ENCODE data around the gene TDRD1. TPM values are rescaled to one million over a fixed set of nuclear protein-coding genes. Genes with fewer than 3 reads are reported as not detected.
A peak's percentile ranks its signal among the peaks of the same experiment; 100 is the strongest.

The TDRD1 gene
- total and polyA plus RNA-seq, 8 donors = 0.05 to 7.6 (median 0.49) TPM; not detected in 4

DNA sequence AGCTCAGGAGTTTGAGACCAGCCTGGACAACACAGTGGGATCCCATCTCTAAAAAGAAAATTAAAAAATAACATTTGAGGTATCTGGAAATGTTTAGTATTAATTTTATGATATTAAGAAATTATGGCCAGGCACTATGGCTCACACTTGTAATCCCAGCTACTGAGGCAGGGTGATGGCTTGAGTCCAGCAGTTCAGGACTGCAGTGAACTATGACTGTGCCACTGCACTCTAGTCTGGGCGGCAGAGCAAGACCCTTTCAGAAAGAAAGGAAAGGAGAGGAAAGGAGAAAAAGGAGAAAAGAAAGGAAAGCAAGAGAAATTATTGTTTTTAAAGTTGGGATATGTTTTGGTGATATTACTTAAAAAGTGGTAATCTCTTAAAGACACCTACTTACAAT lies 2.6 kb upstream of the TDRD1 start:
- TF ChIP-seq POLR2AphosphoS5 (IDR thresholded peaks at IDR 0.05) (no peak), EP300 (IDR thresholded peaks at IDR 0.05) (no peak), POLR2A (IDR thresholded peaks at IDR 0.05) (no peak)
- TF ChIP-seq, protein P1, sequence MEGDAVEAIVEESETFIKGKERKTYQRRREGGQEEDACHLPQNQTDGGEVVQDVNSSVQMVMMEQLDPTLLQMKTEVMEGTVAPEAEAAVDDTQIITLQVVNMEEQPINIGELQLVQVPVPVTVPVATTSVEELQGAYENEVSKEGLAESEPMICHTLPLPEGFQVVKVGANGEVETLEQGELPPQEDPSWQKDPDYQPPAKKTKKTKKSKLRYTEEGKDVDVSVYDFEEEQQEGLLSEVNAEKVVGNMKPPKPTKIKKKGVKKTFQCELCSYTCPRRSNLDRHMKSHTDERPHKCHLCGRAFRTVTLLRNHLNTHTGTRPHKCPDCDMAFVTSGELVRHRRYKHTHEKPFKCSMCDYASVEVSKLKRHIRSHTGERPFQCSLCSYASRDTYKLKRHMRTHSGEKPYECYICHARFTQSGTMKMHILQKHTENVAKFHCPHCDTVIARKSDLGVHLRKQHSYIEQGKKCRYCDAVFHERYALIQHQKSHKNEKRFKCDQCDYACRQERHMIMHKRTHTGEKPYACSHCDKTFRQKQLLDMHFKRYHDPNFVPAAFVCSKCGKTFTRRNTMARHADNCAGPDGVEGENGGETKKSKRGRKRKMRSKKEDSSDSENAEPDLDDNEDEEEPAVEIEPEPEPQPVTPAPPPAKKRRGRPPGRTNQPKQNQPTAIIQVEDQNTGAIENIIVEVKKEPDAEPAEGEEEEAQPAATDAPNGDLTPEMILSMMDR (IDR thresholded peaks at IDR 0.05) = no peak
- no peak for DNase-seq
- Histone ChIP-seq H3K4me3 (no peak overlapping the region), H3K9me3 (no peaks in the 10 kb centered on the region), H3K27ac (no peak overlapping the region), H3K36me3 (no peaks in the 10 kb centered on the region), H3K4me1 (peaks cover 0 to 38% (median 15%) of the 10 kb centered on the region in 4 donors), H3K27me3 (no peaks in the 10 kb centered on the region)
- 84 to 100% (median 90%) methylated on average over 1 of the region's 1 CpG for WGBS, 5 donors
- intact Hi-C loops (cut with DNase I; ENCODE audit: low total_unique reads) = no loop called here

DNA sequence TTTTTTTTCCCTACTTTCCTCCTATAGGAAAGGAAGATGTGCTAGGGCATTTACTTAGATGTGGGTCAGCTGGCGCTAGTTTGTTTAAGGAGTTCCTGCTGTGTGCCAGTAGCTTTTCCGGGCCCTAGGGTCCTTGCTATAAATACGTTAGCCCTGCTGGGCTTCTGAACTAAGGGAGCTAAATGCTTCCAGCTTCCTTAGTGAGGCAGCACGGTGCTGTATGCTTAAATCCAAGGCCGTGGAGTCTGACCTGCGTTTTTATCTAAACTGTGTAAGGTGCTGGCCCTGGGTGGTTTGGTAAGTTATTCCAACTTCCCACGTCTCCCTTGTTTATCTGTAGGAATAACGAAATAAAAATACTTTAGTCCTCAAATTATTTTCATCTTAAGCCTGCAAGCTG lies 594 bp downstream of the TDRD1 start:
- Histone ChIP-seq H3K4me3 (no peak overlapping the region), H3K27me3 (no peaks in the 10 kb centered on the region)

DNA sequence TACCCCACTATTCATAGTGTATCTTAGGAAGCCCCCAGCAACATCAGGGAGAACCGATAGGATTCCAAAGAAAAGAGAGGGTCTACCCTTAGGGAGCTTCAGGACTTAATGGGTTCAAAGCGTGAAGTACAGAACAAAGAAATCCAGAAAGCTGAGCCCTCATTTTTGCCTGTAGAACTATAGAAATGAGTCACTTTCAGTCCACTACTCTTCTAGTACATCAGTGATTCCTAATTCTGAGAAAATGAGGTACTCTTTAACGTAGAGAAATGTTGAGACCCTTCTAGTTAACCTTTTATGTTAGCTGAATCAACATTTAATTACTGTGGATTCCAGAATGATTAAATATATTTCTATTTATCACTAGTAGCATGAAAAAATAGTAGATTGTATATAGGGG lies 1.8 kb downstream of the TDRD1 start:
- 77 to 86% (median 83%) methylated on average over 3 of the region's 3 CpGs for WGBS, 5 donors
- Histone ChIP-seq H3K27ac (no peak overlapping the region), H3K27me3 (no peaks in the 10 kb centered on the region), H3K36me3 (no peaks in the 10 kb centered on the region), H3K9me3 (no peaks in the 10 kb centered on the region), H3K4me3 (no peak overlapping the region), H3K4me1 (peaks cover 0 to 15% (median 0%) of the 10 kb centered on the region in 4 donors)
- no peak for DNase-seq
- intact Hi-C loops (cut with DNase I; ENCODE audit: low total_unique reads) = no loop called here
- TF ChIP-seq POLR2AphosphoS5 (IDR thresholded peaks at IDR 0.05) (no peak), POLR2A (IDR thresholded peaks at IDR 0.05) (no peak), EP300 (IDR thresholded peaks at IDR 0.05) (no peak)
- TF ChIP-seq, protein P1 (IDR thresholded peaks at IDR 0.05) = no peak

More for the DNA sequence above, 594 bp downstream of the TDRD1 start:
- peak overlapping the region in 1 of 5 donors; percentile 23 for H3K27ac ChIP-seq
- H3K9me3 ChIP-seq = no peaks in the 10 kb centered on the region
- H3K4me1 ChIP-seq = peaks cover 0 to 23% (median 7%) of the 10 kb centered on the region in 4 donors
- 36 to 56% (median 44%) methylated on average over 8 of the region's 8 CpGs for WGBS, 5 donors
- TF ChIP-seq EP300 (IDR thresholded peaks at IDR 0.05) (no peak), POLR2A (IDR thresholded peaks at IDR 0.05) (no peak), POLR2AphosphoS5 (IDR thresholded peaks at IDR 0.05) (no peak)
- TF ChIP-seq, protein P1 (IDR thresholded peaks at IDR 0.05) = no peak
- no peak for DNase-seq
- H3K36me3 ChIP-seq = no peaks in the 10 kb centered on the region
- intact Hi-C loops (cut with DNase I; ENCODE audit: low total_unique reads) = no loop called here

GRCh38 chr10:114181971-114182370 lies 2.8 kb downstream of the TDRD1 start:
- Histone ChIP-seq H3K4me1 (peaks cover 0 to 15% (median 0%) of the 10 kb centered on the region in 4 donors), H3K4me3 (no peak overlapping the region), H3K27ac (peak overlapping the region in 2 of 5 donors; percentile 15 to 24), H3K27me3 (no peaks in the 10 kb centered on the region), H3K36me3 (no peaks in the 10 kb centered on the region), H3K9me3 (no peaks in the 10 kb centered on the region)
- intact Hi-C loops (cut with DNase I; ENCODE audit: low total_unique reads) = no loop called here
- TF ChIP-seq POLR2AphosphoS5 (IDR thresholded peaks at IDR 0.05) (peak in 1 of 3 donors; percentile 41), POLR2A (IDR thresholded peaks at IDR 0.05) (no peak)
- WGBS, 5 donors = 8 to 21% (median 18%) methylated on average over 5 of the region's 5 CpGs
- peak; percentile 68 to 84 for DNase-seq

GRCh38 chr10:114183563-114183962 lies 4.4 kb downstream of the TDRD1 start:
- Histone ChIP-seq H3K4me3 (no peak overlapping the region), H3K27ac (no peak overlapping the region), H3K4me1 (peaks cover 0 to 12% (median 0%) of the 10 kb centered on the region in 4 donors), H3K27me3 (no peaks in the 10 kb centered on the region), H3K36me3 (no peaks in the 10 kb centered on the region), H3K9me3 (no peaks in the 10 kb centered on the region)
- TF ChIP-seq EP300 (IDR thresholded peaks at IDR 0.05) (no peak), POLR2AphosphoS5 (IDR thresholded peaks at IDR 0.05) (no peak), POLR2A (IDR thresholded peaks at IDR 0.05) (no peak)
- TF ChIP-seq, protein P1 (IDR thresholded peaks at IDR 0.05) = no peak
- 86 to 92% (median 91%) methylated on average over 9 of the region's 9 CpGs for WGBS, 5 donors
- DNase-seq = no peak
- intact Hi-C loops (cut with DNase I; ENCODE audit: low total_unique reads) = no loop called here

All from stomach (tissue), 9 donors.